Measurements from ENCODE around the gene FSD1.

FSD1 gene

GRCh38 chr19:4298810-4299550 lies 5.4 kb upstream of the FSD1 start:
- no peak overlapping the region for H3K4me3 ChIP-seq (ENCODE audit: low read length)
- TF ChIP-seq CTCF (conservative IDR thresholded peaks at IDR 0.05; ENCODE audit: low read length) = no peak

GRCh38 chr19:4300589-4300988 lies 3.8 kb upstream of the FSD1 start:
- H3K4me3 ChIP-seq (ENCODE audit: low read length) = no peak overlapping the region
- no peak for TF ChIP-seq CTCF (conservative IDR thresholded peaks at IDR 0.05; ENCODE audit: low read length)
- DNase-seq (ENCODE audit: low read depth) = no peak

More at GRCh38 chr19:4298810-4299550, 5.4 kb upstream of the FSD1 start:
- no peak for DNase-seq (ENCODE audit: low read depth)

- DNase-seq (ENCODE audit: low read depth) = no peak
- H3K4me3 ChIP-seq (ENCODE audit: low read length) = no peak overlapping the region
- TF ChIP-seq CTCF (conservative IDR thresholded peaks at IDR 0.05; ENCODE audit: low read length) = no peak
These were observed 2.7 kb upstream of the FSD1 start for GRCh38 chr19:4301590-4302242.

- TF ChIP-seq CTCF (conservative IDR thresholded peaks at IDR 0.05; ENCODE audit: low read length) = no peak
- no peak within 1 kb of the TSS for H3K4me3 ChIP-seq (ENCODE audit: low read length)
- DNase-seq (ENCODE audit: low read depth) = no peak
These were observed 2.2 kb upstream of the FSD1 start, which contains the start of gene TMIGD2 for GRCh38 chr19:4302243-4302640. Gene TMIGD2, minus strand, starts transcription at chr19:4302389. Its CDS starts 4 bp downstream, at chr19:4302385.

GRCh38 chr19:4303819-4304537 lies 420 bp upstream of the FSD1 start:
- no peak for DNase-seq (ENCODE audit: low read depth)
- no peak for TF ChIP-seq CTCF (conservative IDR thresholded peaks at IDR 0.05; ENCODE audit: low read length)
- H3K4me3 ChIP-seq (ENCODE audit: low read length) = peak overlapping the region; percentile 18; the same call in 1 of the 2 replicates

GRCh38 chr19:4305257-4305612 lies 837 bp downstream of the FSD1 start:
- no peak overlapping the region for H3K4me3 ChIP-seq (ENCODE audit: low read length)
- no peak for DNase-seq (ENCODE audit: low read depth)
- no peak for TF ChIP-seq CTCF (conservative IDR thresholded peaks at IDR 0.05; ENCODE audit: low read length)
